ENCODE results near the gene VN1R2. TPM values are rescaled to one million over a fixed set of nuclear protein-coding genes. Genes with fewer than 3 reads are reported as not detected.
"Not testable (repeated sequence)": the region's sequence is repeated elsewhere in the genome, so short reads cannot be mapped to it uniquely, and the experiment has no call there.

Gene VN1R2
- total and polyA plus RNA-seq, 7 donors: not detected

GRCh38 chr19:53246498-53246897, 11.6 kb upstream of the VN1R2 start:
- no peak for DNase-seq
- Histone ChIP-seq H3K4me3 (no peak overlapping the region), H3K9me3 (peaks cover 14 to 52% (median 41%) of the 10 kb centered on the region in 4 donors), H3K36me3 (peaks cover 36 to 95% (median 60%) of the 10 kb centered on the region in 4 donors), H3K27ac (no peak overlapping the region), H3K4me1 (no peaks in the 10 kb centered on the region), H3K27me3 (no peaks in the 10 kb centered on the region)
- intact Hi-C loops (cut with DNase I): no loop called here
- WGBS, 2 donors: 84 to 92% methylated on average over 1 of the region's 1 CpG
- TF ChIP-seq POLR2A (IDR thresholded peaks at IDR 0.05): no peak
- TF ChIP-seq POLR2AphosphoS5 (IDR thresholded peaks at IDR 0.05): no peak
- TF ChIP-seq EP300 (IDR thresholded peaks at IDR 0.05): no peak
- no peak for TF ChIP-seq CTCF (IDR thresholded peaks at IDR 0.05)

DNA sequence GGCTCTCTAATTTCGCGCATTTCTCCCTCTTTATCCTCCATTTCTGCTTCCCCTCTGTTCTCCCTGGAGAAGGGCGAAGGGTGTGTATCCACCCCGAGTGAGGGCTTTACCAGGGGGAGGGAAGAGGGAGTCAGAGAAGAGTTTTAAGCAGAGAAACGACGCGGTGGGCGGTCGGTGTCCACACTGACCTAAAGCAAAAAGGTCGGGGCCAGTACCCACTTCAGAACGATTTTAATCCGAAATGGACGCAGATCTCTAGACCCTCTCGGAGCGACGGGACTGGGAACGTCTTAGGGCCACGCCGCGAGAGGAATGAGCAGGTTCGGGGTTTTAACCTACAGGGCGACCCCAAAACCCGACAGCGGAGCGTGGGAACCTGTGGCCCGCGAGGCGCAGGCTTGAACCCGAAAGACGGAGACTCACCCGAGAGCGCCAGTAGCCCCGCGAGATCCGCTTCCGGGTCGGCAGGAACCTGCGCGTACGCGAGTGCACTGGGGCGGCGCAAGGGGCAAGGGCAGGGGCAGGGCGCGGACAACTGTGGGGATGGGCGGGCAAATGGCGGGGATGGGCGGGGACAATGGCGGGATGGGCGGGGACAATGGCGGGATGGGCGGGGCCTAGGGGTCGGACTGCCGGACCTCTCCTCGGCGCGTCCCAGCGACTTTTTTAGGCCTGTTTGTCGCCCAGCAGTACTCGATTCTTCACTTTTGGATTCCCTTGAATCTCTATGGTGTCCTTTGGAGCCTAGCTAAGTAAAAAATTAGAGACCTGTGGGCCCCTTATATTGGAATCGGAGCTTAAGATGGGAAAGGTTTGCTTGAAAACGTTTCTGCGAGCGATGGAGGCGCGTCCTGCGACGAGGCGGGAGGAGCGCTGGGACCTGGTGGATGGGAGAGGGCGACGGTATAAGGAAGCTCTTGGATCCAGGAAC, 3.4 kb upstream of the VN1R2 start, which contains the start of gene ZNF677:
ZNF677 (minus strand) TSS at position 463 of the 931 bp plus-strand sequence. CDS start 3,323 bp downstream, outside the sequence.
- H3K27me3 ChIP-seq: no peaks in the 10 kb centered on the region
- intact Hi-C loops (cut with DNase I): loop anchor here (1.0 to 5.0 kb wide), 2 partner anchors 57 to 73 kb away; no protein-coding TSS in a partner anchor
- peak within 1 kb of the TSS; percentile 78 to 86 (median 82) for H3K27ac ChIP-seq
- peaks cover 0 to 16% (median 3%) of the 10 kb centered on the region in 4 donors for H3K9me3 ChIP-seq
- H3K36me3 ChIP-seq: peaks cover 15 to 34% (median 22%) of the 10 kb centered on the region in 4 donors
- 5 to 12% methylated on average over 72 of the region's 72 CpGs for WGBS, 2 donors
- TF ChIP-seq CTCF (IDR thresholded peaks at IDR 0.05) (no peak), POLR2A (IDR thresholded peaks at IDR 0.05) (peak in 1 of 2 donors; percentile 58), EP300 (IDR thresholded peaks at IDR 0.05) (no peak), POLR2AphosphoS5 (IDR thresholded peaks at IDR 0.05) (peak; percentile 40 to 85 (median 78))
- H3K4me1 ChIP-seq: peaks cover 0 to 15% (median 10%) of the 10 kb centered on the region in 4 donors
- DNase-seq: peak; percentile 96
- H3K4me3 ChIP-seq: peak within 1 kb of the TSS; percentile 74 to 84 (median 75)

GRCh38 chr19:53267623-53268022, 9.5 kb downstream of the VN1R2 start, which contains the start of gene VN1R4:
Gene VN1R4 (minus strand): TSS chr19:53267723. CDS start chr19:53267665, 58 bp downstream.
- not testable (repeated sequence) for H3K36me3 ChIP-seq, H3K4me1 ChIP-seq
- WGBS, 2 donors: 84 to 88% methylated on average over 4 of the region's 5 CpGs

DNA sequence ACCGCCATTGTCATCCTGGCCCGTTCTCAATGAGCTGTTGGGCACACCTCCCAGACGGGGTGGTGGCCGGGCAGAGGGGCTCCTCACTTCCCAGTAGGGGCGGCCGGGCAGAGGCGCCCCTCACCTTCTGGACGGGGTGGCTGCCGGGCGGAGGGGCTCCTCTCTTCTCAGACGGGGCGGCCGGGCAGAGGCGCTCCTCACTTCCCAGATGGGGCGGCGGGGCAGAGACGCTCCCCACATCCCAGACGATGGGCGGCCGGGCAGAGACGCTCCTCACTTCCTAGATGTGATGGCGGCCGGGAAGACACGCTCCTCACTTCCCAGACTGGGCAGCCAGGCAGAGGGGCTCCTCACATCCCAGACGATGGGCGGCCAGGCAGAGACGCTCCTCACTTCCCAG, 11.8 kb downstream of the VN1R2 start:
- DNase-seq; H3K36me3 ChIP-seq; H3K4me1 ChIP-seq; intact Hi-C loops (cut with DNase I); H3K4me3 ChIP-seq; H3K27ac ChIP-seq; H3K9me3 ChIP-seq: not testable (repeated sequence)
- 93 to 96% methylated on average over 22 to 27 of the region's 27 CpGs for WGBS, 2 donors
- peaks cover 0 to 12% (median 0%) of the 10 kb centered on the region in 3 donors for H3K27me3 ChIP-seq

More at GRCh38 chr19:53267623-53268022, 9.5 kb downstream of the VN1R2 start, which contains the start of gene VN1R4:
- H3K27ac ChIP-seq; intact Hi-C loops (cut with DNase I); H3K4me3 ChIP-seq; DNase-seq; H3K9me3 ChIP-seq; H3K27me3 ChIP-seq: not testable (repeated sequence)

DNA sequence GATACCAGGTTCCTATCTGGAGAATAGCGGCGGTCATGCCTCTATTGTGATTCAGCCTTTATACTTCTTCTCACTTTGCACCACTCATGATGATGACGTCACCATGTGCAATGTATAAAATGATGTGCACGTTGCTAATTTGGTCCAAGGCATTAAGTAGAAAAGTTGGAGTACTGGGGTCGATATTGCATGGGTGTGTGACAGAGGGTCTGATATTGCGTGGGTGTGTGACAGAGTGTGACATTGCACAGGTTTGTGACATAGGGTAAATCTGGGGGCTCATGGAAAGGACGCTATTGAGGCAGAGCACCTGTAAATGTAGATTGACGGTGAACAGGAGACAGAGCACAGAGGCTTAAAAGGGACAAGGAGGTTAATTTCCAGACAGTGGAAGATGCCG, 14.0 kb downstream of the VN1R2 start:
- Histone ChIP-seq H3K4me3 (no peak overlapping the region), H3K4me1 (no peaks in the 10 kb centered on the region), H3K27me3 (peaks cover 0 to 7% (median 0%) of the 10 kb centered on the region in 3 donors), H3K36me3 (no peaks in the 10 kb centered on the region), H3K27ac (no peak overlapping the region), H3K9me3 (peaks cover 0 to 2% (median 0%) of the 10 kb centered on the region in 4 donors)
- no peak for DNase-seq
- no peak for TF ChIP-seq CTCF (IDR thresholded peaks at IDR 0.05)
- intact Hi-C loops (cut with DNase I): no loop called here
- WGBS, 2 donors: 84 to 86% methylated on average over 7 to 9 of the region's 9 CpGs
